Liver (tissue), 9 donors: Measurements from ENCODE around the gene MAML3. TPM values are rescaled to one million over a fixed set of nuclear protein-coding genes. Genes with fewer than 3 reads are reported as not detected.

Source experiments
- DNase-seq: peaks from one replicate; pipeline ENCODE4 v3.0.0-alpha.2; 2017; ENCODE audit warnings: low spot score
- H3K27ac ChIP-seq, 2 donors: one replicate each; pipeline ENCODE4 v1.7.0; 2013; ENCODE audit warnings: inconsistent platforms in 2 of 2, low read length in 2 of 2, control low read depth in 1 of 2, low read depth in 1 of 2, mild to moderate bottlenecking in 1 of 2
- H3K27me3 ChIP-seq, 4 donors: one replicate each; pipeline versions ENCODE4 v1.6.1 to v1.7.0; 2013; ENCODE audit warnings: low read length in 3 of 4, inconsistent platforms in 1 of 4, mild to moderate bottlenecking in 1 of 4, moderate library complexity in 1 of 4; ENCODE audit not compliant: control insufficient read depth in 4 of 4, insufficient read depth in 4 of 4
- H3K36me3 ChIP-seq, 4 donors: one replicate each; pipeline versions ENCODE4 v1.6.1 to v1.7.0; 2013; ENCODE audit warnings: low read length in 3 of 4, mild to moderate bottlenecking in 3 of 4, low read depth in 1 of 4, moderate library complexity in 1 of 4; ENCODE audit not compliant: control insufficient read depth in 4 of 4, insufficient read depth in 3 of 4
- H3K4me1 ChIP-seq, 4 donors: one replicate each; pipeline versions ENCODE4 v1.6.1 to v1.7.0; 2013; ENCODE audit warnings: low read length in 3 of 4, mild to moderate bottlenecking in 3 of 4, moderate library complexity in 1 of 4; ENCODE audit not compliant: control insufficient read depth in 4 of 4, insufficient read depth in 4 of 4
- H3K4me3 ChIP-seq, 3 donors: one replicate each; pipeline versions ENCODE4 v1.6.1 to v1.7.0; 2013; ENCODE audit warnings: low read length in 3 of 3, control low read depth in 1 of 3, low read depth in 1 of 3, mild to moderate bottlenecking in 1 of 3
- H3K9ac ChIP-seq, 2 donors: one replicate each; pipeline ENCODE4 v1.7.0; 2013; ENCODE audit warnings: low read length in 2 of 2, mild to moderate bottlenecking in 2 of 2, moderate library complexity in 2 of 2, control low read depth in 1 of 2, low read depth in 1 of 2
- H3K9me3 ChIP-seq, 4 donors: one replicate each; pipeline versions ENCODE4 v1.6.1 to v1.7.0; 2013; ENCODE audit warnings: low read length in 3 of 4; ENCODE audit not compliant: control insufficient read depth in 4 of 4
- ATF3 ChIP-seq: IDR thresholded peaks from 2 replicates; pipeline ENCODE4 v1.6.1; 2016; ENCODE audit warnings: antibody characterized with exemption
- CTCF ChIP-seq: fragments of 150-350 bp; IDR thresholded peaks from 2 replicates; pipeline ENCODE4 v1.5.1; 2017; ENCODE audit warnings: improper control_type of control experiment, low read depth, low read length; ENCODE audit not compliant: missing input control
- EGR1 ChIP-seq, 2 donors: IDR thresholded peaks; 2 replicates each; pipeline ENCODE4 v1.6.1; 2016 to 2018; ENCODE audit warnings: antibody characterized with exemption in 2 of 2, low read depth in 2 of 2
- FOXA2 ChIP-seq: IDR thresholded peaks from 2 replicates; pipeline ENCODE4 v1.6.1; 2016; ENCODE audit warnings: antibody characterized with exemption
- GABPA ChIP-seq, 2 donors: IDR thresholded peaks in 1 of 2; conservative IDR thresholded peaks in 1 of 2; 2 replicates each; pipeline ENCODE4 v1.6.1; 2016; ENCODE audit warnings: antibody characterized with exemption in 2 of 2, mild to moderate bottlenecking in 1 of 2, moderate library complexity in 1 of 2
- HNF4A ChIP-seq, 2 donors: conservative IDR thresholded peaks; 2 replicates each; pipeline ENCODE4 v1.6.1; 2016; ENCODE audit warnings: antibody characterized with exemption in 2 of 2, mild to moderate bottlenecking in 2 of 2
- JUND ChIP-seq, 2 donors: IDR thresholded peaks; 2 replicates each; pipeline ENCODE4 v1.6.1; 2016; ENCODE audit warnings: antibody characterized with exemption in 2 of 2
- RAD21 ChIP-seq, 2 donors: IDR thresholded peaks; 2 replicates each; pipeline ENCODE4 v1.6.1; 2016; ENCODE audit warnings: antibody characterized with exemption in 2 of 2, mild to moderate bottlenecking in 2 of 2
- RXRA ChIP-seq, 2 donors: IDR thresholded peaks; 2 replicates each; pipeline ENCODE4 v1.6.1; 2017 to 2018; ENCODE audit warnings: antibody characterized with exemption in 2 of 2, mild to moderate bottlenecking in 1 of 2
- SP1 ChIP-seq: IDR thresholded peaks from 2 replicates; pipeline ENCODE4 v1.6.1; 2018; ENCODE audit warnings: antibody characterized with exemption, mild to moderate bottlenecking
- YY1 ChIP-seq: IDR thresholded peaks from 2 replicates; pipeline ENCODE4 v1.6.1; 2016; ENCODE audit warnings: antibody characterized with exemption, mild to moderate bottlenecking
- WGBS: extraction: QIAGEN DNeasy Blood & Tissue Kit; methylation state at CpG from one replicate; pipeline ENCODE4 v1.1.7; 2013; 5-methylcytosine and 5-hydroxymethylcytosine counted together
- polyA plus RNA-seq, 2 donors: library from polyadenylated mRNA; stranded (reverse) in 1 of 2; unstranded in 1 of 2; fragments of 200-250 nt in 1 of 2; fragments of >200 nt in 1 of 2; fragmentation: Nextera tagmentation in 1 of 2; extraction: Ambion mirVana in 1 of 2; gene quantifications; one replicate each; pipeline versions ENCODE4 v1.2.1 to v1.2.3, GENCODE V29; 2013 to 2015
- total RNA-seq, 2 donors: library from RNA; depleted of rRNA; stranded (reverse); fragments of >200 nt; gene quantifications; one replicate each; pipeline ENCODE4 v1.2.3, GENCODE V29; 2014
- TF ChIP-seq, protein P1 (sequence below): IDR thresholded peaks from 2 replicates; pipeline ENCODE4 v1.6.1; 2016; ENCODE audit warnings: antibody characterized with exemption
- TF ChIP-seq, protein P2 (sequence below): IDR thresholded peaks from 2 replicates; pipeline ENCODE4 v1.6.1; 2016; ENCODE audit warnings: antibody characterized with exemption
- TF ChIP-seq, protein P3 (sequence below): IDR thresholded peaks from 2 replicates; pipeline ENCODE4 v1.6.1; 2016; ENCODE audit warnings: antibody characterized with exemption, mild to moderate bottlenecking
- donor health status: healthy.
- donor health status: healthy.
- donor health status: healthy.
- donor health status: healthy.
- donor health status: healthy.

Gene MAML3
- total and polyA plus RNA-seq, 4 donors, result 1.3 to 4.3 (median 2.7) TPM

- peaks cover 0 to 4% (median 3%) of the 10 kb centered on the region in 4 donors for H3K4me1 ChIP-seq
- DNase-seq, result no peak
- no peak for TF ChIP-seq EGR1 (IDR thresholded peaks at IDR 0.05; ENCODE audit: low read depth in 2 of 2)
- no peak for TF ChIP-seq ATF3
- TF ChIP-seq CTCF, result no peak
- TF ChIP-seq, protein P1, sequence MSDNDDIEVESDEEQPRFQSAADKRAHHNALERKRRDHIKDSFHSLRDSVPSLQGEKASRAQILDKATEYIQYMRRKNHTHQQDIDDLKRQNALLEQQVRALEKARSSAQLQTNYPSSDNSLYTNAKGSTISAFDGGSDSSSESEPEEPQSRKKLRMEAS, result no peak
- no peak for TF ChIP-seq FOXA2
- no peak for TF ChIP-seq SP1
- TF ChIP-seq RAD21 (IDR thresholded peaks at IDR 0.05), result no peak
- TF ChIP-seq, protein P2, sequence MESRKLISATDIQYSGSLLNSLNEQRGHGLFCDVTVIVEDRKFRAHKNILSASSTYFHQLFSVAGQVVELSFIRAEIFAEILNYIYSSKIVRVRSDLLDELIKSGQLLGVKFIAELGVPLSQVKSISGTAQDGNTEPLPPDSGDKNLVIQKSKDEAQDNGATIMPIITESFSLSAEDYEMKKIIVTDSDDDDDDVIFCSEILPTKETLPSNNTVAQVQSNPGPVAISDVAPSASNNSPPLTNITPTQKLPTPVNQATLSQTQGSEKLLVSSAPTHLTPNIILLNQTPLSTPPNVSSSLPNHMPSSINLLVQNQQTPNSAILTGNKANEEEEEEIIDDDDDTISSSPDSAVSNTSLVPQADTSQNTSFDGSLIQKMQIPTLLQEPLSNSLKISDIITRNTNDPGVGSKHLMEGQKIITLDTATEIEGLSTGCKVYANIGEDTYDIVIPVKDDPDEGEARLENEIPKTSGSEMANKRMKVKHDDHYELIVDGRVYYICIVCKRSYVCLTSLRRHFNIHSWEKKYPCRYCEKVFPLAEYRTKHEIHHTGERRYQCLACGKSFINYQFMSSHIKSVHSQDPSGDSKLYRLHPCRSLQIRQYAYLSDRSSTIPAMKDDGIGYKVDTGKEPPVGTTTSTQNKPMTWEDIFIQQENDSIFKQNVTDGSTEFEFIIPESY, result no peak
- TF ChIP-seq YY1, result no peak
- no peak for TF ChIP-seq GABPA (IDR thresholded peaks at IDR 0.05 in 1 of 2, conservative IDR thresholded peaks at IDR 0.05 in 1 of 2)
- no peak for TF ChIP-seq JUND (IDR thresholded peaks at IDR 0.05)
- TF ChIP-seq, protein P3, sequence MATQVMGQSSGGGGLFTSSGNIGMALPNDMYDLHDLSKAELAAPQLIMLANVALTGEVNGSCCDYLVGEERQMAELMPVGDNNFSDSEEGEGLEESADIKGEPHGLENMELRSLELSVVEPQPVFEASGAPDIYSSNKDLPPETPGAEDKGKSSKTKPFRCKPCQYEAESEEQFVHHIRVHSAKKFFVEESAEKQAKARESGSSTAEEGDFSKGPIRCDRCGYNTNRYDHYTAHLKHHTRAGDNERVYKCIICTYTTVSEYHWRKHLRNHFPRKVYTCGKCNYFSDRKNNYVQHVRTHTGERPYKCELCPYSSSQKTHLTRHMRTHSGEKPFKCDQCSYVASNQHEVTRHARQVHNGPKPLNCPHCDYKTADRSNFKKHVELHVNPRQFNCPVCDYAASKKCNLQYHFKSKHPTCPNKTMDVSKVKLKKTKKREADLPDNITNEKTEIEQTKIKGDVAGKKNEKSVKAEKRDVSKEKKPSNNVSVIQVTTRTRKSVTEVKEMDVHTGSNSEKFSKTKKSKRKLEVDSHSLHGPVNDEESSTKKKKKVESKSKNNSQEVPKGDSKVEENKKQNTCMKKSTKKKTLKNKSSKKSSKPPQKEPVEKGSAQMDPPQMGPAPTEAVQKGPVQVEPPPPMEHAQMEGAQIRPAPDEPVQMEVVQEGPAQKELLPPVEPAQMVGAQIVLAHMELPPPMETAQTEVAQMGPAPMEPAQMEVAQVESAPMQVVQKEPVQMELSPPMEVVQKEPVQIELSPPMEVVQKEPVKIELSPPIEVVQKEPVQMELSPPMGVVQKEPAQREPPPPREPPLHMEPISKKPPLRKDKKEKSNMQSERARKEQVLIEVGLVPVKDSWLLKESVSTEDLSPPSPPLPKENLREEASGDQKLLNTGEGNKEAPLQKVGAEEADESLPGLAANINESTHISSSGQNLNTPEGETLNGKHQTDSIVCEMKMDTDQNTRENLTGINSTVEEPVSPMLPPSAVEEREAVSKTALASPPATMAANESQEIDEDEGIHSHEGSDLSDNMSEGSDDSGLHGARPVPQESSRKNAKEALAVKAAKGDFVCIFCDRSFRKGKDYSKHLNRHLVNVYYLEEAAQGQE, result no peak
- H3K9me3 ChIP-seq, result no peaks in the 10 kb centered on the region
- no peak overlapping the region for H3K4me3 ChIP-seq
- no peaks in the 10 kb centered on the region for H3K27me3 ChIP-seq
- H3K9ac ChIP-seq, result no peak overlapping the region
- no peak overlapping the region for H3K27ac ChIP-seq
- H3K36me3 ChIP-seq, result no peaks in the 10 kb centered on the region
- 88% methylated on average over 2 of the region's 2 CpGs for WGBS
Measured at GRCh38 chr4:139802931-139803330, 351.1 kb downstream of the MAML3 start.

GRCh38 chr4:139802488-139802887, 351.5 kb downstream of the MAML3 start:
- peaks cover 0 to 4% (median 2%) of the 10 kb centered on the region in 4 donors for H3K4me1 ChIP-seq
- H3K9me3 ChIP-seq, result no peaks in the 10 kb centered on the region
- H3K4me3 ChIP-seq, result no peak overlapping the region
- 99% methylated on average over 1 of the region's 1 CpG for WGBS
- no peak for DNase-seq
- no peaks in the 10 kb centered on the region for H3K27me3 ChIP-seq
- no peak overlapping the region for H3K9ac ChIP-seq
- no peak overlapping the region for H3K27ac ChIP-seq
- TF ChIP-seq YY1 (no peak), HNF4A (conservative IDR thresholded peaks at IDR 0.05) (no peak), JUND (IDR thresholded peaks at IDR 0.05) (no peak), RAD21 (IDR thresholded peaks at IDR 0.05) (no peak), GABPA (IDR thresholded peaks at IDR 0.05 in 1 of 2, conservative IDR thresholded peaks at IDR 0.05 in 1 of 2) (no peak), ATF3 (no peak), RXRA (IDR thresholded peaks at IDR 0.05) (no peak), EGR1 (IDR thresholded peaks at IDR 0.05; ENCODE audit: low read depth in 2 of 2) (no peak)
- no peaks in the 10 kb centered on the region for H3K36me3 ChIP-seq
